H9 (cell line): Measurements from ENCODE around the gene CAPN3. TPM values are rescaled to one million over a fixed set of nuclear protein-coding genes. Genes with fewer than 3 reads are reported as not detected.

Experiments
- DNase-seq: peaks from one replicate; pipeline ENCODE4 v3.0.0-alpha.2; 2017
- H2AFZ ChIP-seq: one replicate; pipeline ENCODE4 v1.6.1; 2013; ENCODE audit warnings: mild to moderate bottlenecking, low read length, control low read depth, moderate library complexity
- H2AK5ac ChIP-seq: 2 replicates; pipeline ENCODE4 v1.6.1; 2013; ENCODE audit warnings: low read length, control low read depth, mixed read lengths; ENCODE audit not compliant: insufficient read length
- H2BK120ac ChIP-seq: one replicate; pipeline ENCODE4 v1.6.1; 2013; ENCODE audit warnings: low read depth, mild to moderate bottlenecking, low read length, control low read depth, inconsistent platforms; ENCODE audit not compliant: poor library complexity, severe bottlenecking
- H2BK12ac ChIP-seq: 2 replicates; pipeline ENCODE4 v1.6.1; 2013; ENCODE audit warnings: low read length, control low read depth, mixed read lengths, low read depth; ENCODE audit not compliant: insufficient read length
- H2BK15ac ChIP-seq: 2 replicates; pipeline ENCODE4 v1.6.1; 2013; ENCODE audit warnings: low read depth, low read length, control low read depth
- H2BK20ac ChIP-seq: one replicate; pipeline ENCODE4 v1.6.1; 2013; ENCODE audit warnings: low read depth, mild to moderate bottlenecking, low read length, control low read depth, inconsistent platforms; ENCODE audit not compliant: poor library complexity, severe bottlenecking
- H2BK5ac ChIP-seq: 2 replicates; pipeline ENCODE4 v1.6.1; 2013; ENCODE audit warnings: low read length, control low read depth, mixed read lengths; ENCODE audit not compliant: insufficient read length
- H3K14ac ChIP-seq: 2 replicates; pipeline ENCODE4 v1.6.1; 2013; ENCODE audit warnings: low read length, control low read depth; ENCODE audit not compliant: insufficient read depth
- H3K18ac ChIP-seq: 2 replicates; pipeline ENCODE4 v1.6.1; 2013; ENCODE audit warnings: low read depth, mild to moderate bottlenecking, mixed read lengths, low read length, control low read depth; ENCODE audit not compliant: insufficient read length
- H3K23ac ChIP-seq: 2 replicates; pipeline ENCODE4 v1.6.1; 2013; ENCODE audit warnings: low read length, control low read depth, mixed read lengths, low read depth; ENCODE audit not compliant: insufficient read length
- H3K23me2 ChIP-seq: 2 replicates; pipeline ENCODE4 v1.6.1; 2013; ENCODE audit warnings: low read depth, mild to moderate bottlenecking, mixed read lengths, low read length, control low read depth; ENCODE audit not compliant: insufficient read length, poor library complexity, severe bottlenecking
- H3K27ac ChIP-seq: 2 replicates; pipeline ENCODE4 v1.5.1; 2013; ENCODE audit warnings: low read length, control low read depth, mixed read lengths, low read depth; ENCODE audit not compliant: insufficient read length
- H3K27me3 ChIP-seq: 2 replicates; pipeline ENCODE4 v1.6.1; 2013; ENCODE audit warnings: low read length, control low read depth, inconsistent platforms; ENCODE audit not compliant: insufficient read depth
- H3K4ac ChIP-seq: 2 replicates; pipeline ENCODE4 v1.6.1; 2013; ENCODE audit warnings: low read depth, mild to moderate bottlenecking, control low read depth, inconsistent platforms, low read length, moderate library complexity
- H3K4me1 ChIP-seq: 2 replicates; pipeline ENCODE4 v1.6.1; 2013; ENCODE audit warnings: low read length, control low read depth, inconsistent platforms; ENCODE audit not compliant: insufficient read depth
- H3K4me2 ChIP-seq: 2 replicates; pipeline ENCODE4 v1.6.1; 2013; ENCODE audit warnings: low read length, control low read depth, mixed read lengths; ENCODE audit not compliant: insufficient read length, insufficient read depth
- H3K56ac ChIP-seq: 2 replicates; pipeline ENCODE4 v1.6.1; 2013; ENCODE audit warnings: low read depth, mild to moderate bottlenecking, mixed read lengths, low read length, control low read depth; ENCODE audit not compliant: insufficient read length
- H3K79me1 ChIP-seq: 2 replicates; pipeline ENCODE4 v1.6.1; 2013; ENCODE audit warnings: low read depth, mild to moderate bottlenecking, moderate library complexity, low read length, control low read depth, inconsistent platforms; ENCODE audit not compliant: insufficient read depth, poor library complexity, severe bottlenecking
- H3K79me2 ChIP-seq: 2 replicates; pipeline ENCODE4 v1.6.1; 2013; ENCODE audit warnings: low read length, control low read depth, inconsistent platforms; ENCODE audit not compliant: insufficient read depth
- H3K9ac ChIP-seq: 2 replicates; pipeline ENCODE4 v1.6.1; 2013; ENCODE audit warnings: low read length, control low read depth, mixed read lengths; ENCODE audit not compliant: insufficient read length; ENCODE audit errors: extremely low read depth
- H3K9me3 ChIP-seq: one replicate; pipeline ENCODE4 v1.6.1; 2013; ENCODE audit warnings: low read depth, low read length, inconsistent platforms; ENCODE audit not compliant: control insufficient read depth
- H3T11ph ChIP-seq: one replicate; pipeline ENCODE4 v1.6.1; 2013; ENCODE audit warnings: mild to moderate bottlenecking, low read length, control low read depth, inconsistent platforms
- H4K20me1 ChIP-seq: one replicate; pipeline ENCODE4 v1.6.1; 2013; ENCODE audit not compliant: control insufficient read depth, insufficient read length, insufficient read depth
- H4K5ac ChIP-seq: 2 replicates; pipeline ENCODE4 v1.6.1; 2013; ENCODE audit warnings: low read depth, mild to moderate bottlenecking, mixed read lengths, low read length, control low read depth; ENCODE audit not compliant: insufficient read length
- H4K8ac ChIP-seq: replicated peaks from 2 replicates; pipeline ENCODE4 v1.6.1; 2013; ENCODE audit warnings: low read length, control low read depth, mixed read lengths, low read depth; ENCODE audit not compliant: insufficient read length
- H4K91ac ChIP-seq: 2 replicates; pipeline ENCODE4 v1.6.1; 2013; ENCODE audit warnings: low read depth, mild to moderate bottlenecking, moderate library complexity, mixed read lengths, low read length, control low read depth; ENCODE audit not compliant: insufficient read length
- H3K27ac Mint-ChIP-seq, 3 experiments: 2 replicates in 2 of 3; 3 replicates in 1 of 3; pipeline ENCODE4 v1.8.0; 2020 to 2021; ENCODE audit warnings: mixed read lengths in 3 of 3, mild to moderate bottlenecking in 1 of 3, moderate library complexity in 1 of 3
- H3K27me3 Mint-ChIP-seq: 2 replicates; pipeline ENCODE4 v1.8.0; 2021; ENCODE audit warnings: low read depth, mild to moderate bottlenecking, moderate library complexity, mixed read lengths
- H3K36me3 Mint-ChIP-seq, 3 experiments: 2 replicates in 2 of 3; 3 replicates in 1 of 3; pipeline ENCODE4 v1.8.0; 2020 to 2021; ENCODE audit warnings: low read depth in 3 of 3, mixed read lengths in 3 of 3; ENCODE audit not compliant: insufficient read depth in 1 of 3
- H3K4me1 Mint-ChIP-seq, 2 experiments: 2 replicates each; pipeline ENCODE4 v1.8.0; 2020; ENCODE audit warnings: mixed read lengths in 2 of 2
- H3K4me3 Mint-ChIP-seq, 2 experiments: 2 replicates in 1 of 2; 3 replicates in 1 of 2; pipeline ENCODE4 v1.8.0; 2020 to 2021; ENCODE audit warnings: mild to moderate bottlenecking in 2 of 2, mixed read lengths in 2 of 2, moderate library complexity in 1 of 2
- H3K9me3 Mint-ChIP-seq, 2 experiments: 2 replicates in 1 of 2; 3 replicates in 1 of 2; pipeline ENCODE4 v1.8.0; 2020; ENCODE audit warnings: mild to moderate bottlenecking in 2 of 2, mixed read lengths in 2 of 2, moderate library complexity in 1 of 2
- CTCF ChIP-seq: fragments of 200-600 bp; sonication (generic); conservative IDR thresholded peaks from 3 replicates; pipeline ENCODE4 v1.8.0; 2021; ENCODE audit warnings: antibody characterized with exemption, mild to moderate bottlenecking
- WGBS: extraction: QIAGEN DNeasy Blood & Tissue Kit; methylation state at CpG from one replicate; pipeline ENCODE4 v1.1.7; 2013; ENCODE audit warnings: missing lambda C conversion rate, low lambda C conversion rate, mixed read lengths; ENCODE audit not compliant: insufficient read length; ENCODE audit errors: extremely low coverage; 5-methylcytosine and 5-hydroxymethylcytosine counted together
- total RNA-seq: library from RNA; stranded (reverse); gene quantifications from 2 replicates; pipeline ENCODE4 v1.2.1, GENCODE V29; 2021

The CAPN3 gene
- total RNA-seq, 1 experiment from 2014 or later = 0.31 TPM

- no peaks in the 10 kb centered on the region for H3K79me2 ChIP-seq
- no peak overlapping the region for H3K56ac ChIP-seq
- TF ChIP-seq CTCF = no peak
- H3K36me3 Mint-ChIP-seq = no peaks in the 10 kb centered on the region
- H2BK20ac ChIP-seq = no peak overlapping the region
- no peaks in the 10 kb centered on the region for H3K9me3 Mint-ChIP-seq
- H3K23me2 ChIP-seq = no peaks in the 10 kb centered on the region
- no peak overlapping the region for H3K4me2 ChIP-seq
- H4K8ac ChIP-seq = no peak overlapping the region
- H2BK5ac ChIP-seq = no peak overlapping the region
- no peak overlapping the region for H2BK12ac ChIP-seq
- H2AK5ac ChIP-seq = no peak overlapping the region
- H2AFZ ChIP-seq = no peak overlapping the region
- no peak overlapping the region for H3K27ac Mint-ChIP-seq
- H4K20me1 ChIP-seq = no peaks in the 10 kb centered on the region
- H3K14ac ChIP-seq = no peak overlapping the region
- H3K4ac ChIP-seq = no peak overlapping the region
- H3K4me3 Mint-ChIP-seq = no peak overlapping the region
- DNase-seq = no peak
- no peak overlapping the region for H3K18ac ChIP-seq
- no peak overlapping the region for H3K9ac ChIP-seq
- H2BK120ac ChIP-seq = no peak overlapping the region
- no peaks in the 10 kb centered on the region for H3K4me1 Mint-ChIP-seq
- H3K27me3 Mint-ChIP-seq = no peaks in the 10 kb centered on the region
- no peak overlapping the region for H4K91ac ChIP-seq
- H2BK15ac ChIP-seq = no peak overlapping the region
- H3K79me1 ChIP-seq = no peaks in the 10 kb centered on the region
- WGBS = no CpG with 5 or more reads among the region's 5 CpGs
- no peak overlapping the region for H3K27ac ChIP-seq
- no peaks in the 10 kb centered on the region for H3K27me3 ChIP-seq
- H3T11ph ChIP-seq = no peak overlapping the region
- H3K4me1 ChIP-seq = no peaks in the 10 kb centered on the region
- H3K9me3 ChIP-seq = no peaks in the 10 kb centered on the region
- no peak overlapping the region for H4K5ac ChIP-seq
- no peak overlapping the region for H3K23ac ChIP-seq
Observed at GRCh38 chr15:42344763-42345162, 14.5 kb upstream of the CAPN3 start.
